Fibroblast of skin of right biceps (primary cell): ENCODE measurements around the gene PFKP.

Experiments
- DNase-seq: peaks from one replicate; pipeline ENCODE4 v3.0.0-alpha.2; 2013

The PFKP gene

GRCh38 chr10:3067118-3067858 lies at the start of gene PFKP:
TSS of gene PFKP (plus strand) at chr10:3067548. CDS start at chr10:3067596, 48 bp downstream.
- DNase-seq: peak; percentile 43

DNA sequence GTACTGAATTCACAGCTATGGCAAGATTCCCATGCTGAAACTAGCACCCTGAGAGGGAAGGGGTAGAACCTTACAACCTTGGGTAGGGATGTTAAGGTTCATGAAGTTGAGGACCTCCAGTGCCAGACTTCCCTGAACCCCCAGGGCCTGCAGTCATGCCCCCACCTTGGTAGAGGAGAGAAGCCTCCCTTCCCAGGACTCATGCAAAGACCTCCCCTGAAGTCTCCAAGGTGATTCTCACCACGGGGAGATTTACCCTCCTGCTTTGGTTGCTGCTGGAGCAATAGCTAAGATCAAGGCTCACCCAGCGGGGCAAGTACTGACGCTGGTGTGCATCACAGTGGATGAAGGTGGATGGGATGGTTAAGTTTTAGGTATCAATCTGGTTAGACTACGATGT lies 49.1 kb upstream of the PFKP start:
- DNase-seq: no peak

- no peak for DNase-seq
These were observed 47.0 kb upstream of the PFKP start for GRCh38 chr10:3020311-3020710.

GRCh38 chr10:3020881-3021280 lies 46.5 kb upstream of the PFKP start:
- no peak for DNase-seq

DNA sequence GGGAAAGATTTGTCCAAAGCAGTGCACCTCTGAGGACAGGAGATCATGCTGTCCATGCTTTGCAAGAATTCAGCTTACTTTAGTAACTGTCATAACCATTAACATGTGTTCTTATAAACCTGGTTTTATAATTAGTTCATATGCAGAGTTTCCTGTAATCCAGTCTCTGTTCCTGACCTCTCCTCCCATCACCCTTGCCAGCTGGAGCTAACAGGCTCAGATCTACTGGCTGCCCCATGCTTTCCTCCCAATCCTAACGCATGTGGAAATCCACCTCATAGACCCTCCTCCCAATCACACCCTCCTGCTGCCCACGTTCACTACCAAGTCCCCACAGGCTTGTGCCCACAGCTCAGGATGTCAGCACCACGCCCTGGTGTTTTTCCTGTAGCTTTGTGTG lies 45.3 kb upstream of the PFKP start:
- DNase-seq: no peak

DNA sequence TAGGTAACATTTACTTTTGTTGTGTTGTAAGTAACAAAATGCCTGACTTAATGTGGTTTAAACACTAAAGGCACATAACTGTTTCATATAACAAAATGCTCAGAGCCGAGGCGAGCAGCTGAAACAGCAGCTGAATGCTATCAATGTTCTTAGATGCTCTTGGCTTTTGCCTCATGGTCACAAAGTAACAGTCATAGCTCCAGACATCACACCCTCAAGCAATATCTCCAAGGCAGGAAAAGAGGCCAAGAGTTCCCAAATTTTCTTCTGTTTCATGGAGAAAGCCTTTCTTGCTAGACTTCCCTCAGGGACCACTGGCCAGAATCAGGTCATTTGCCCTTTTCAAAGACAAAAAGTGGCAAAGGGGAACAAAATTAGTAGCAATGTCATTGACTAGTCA lies 43.5 kb upstream of the PFKP start:
- DNase-seq: no peak

DNA sequence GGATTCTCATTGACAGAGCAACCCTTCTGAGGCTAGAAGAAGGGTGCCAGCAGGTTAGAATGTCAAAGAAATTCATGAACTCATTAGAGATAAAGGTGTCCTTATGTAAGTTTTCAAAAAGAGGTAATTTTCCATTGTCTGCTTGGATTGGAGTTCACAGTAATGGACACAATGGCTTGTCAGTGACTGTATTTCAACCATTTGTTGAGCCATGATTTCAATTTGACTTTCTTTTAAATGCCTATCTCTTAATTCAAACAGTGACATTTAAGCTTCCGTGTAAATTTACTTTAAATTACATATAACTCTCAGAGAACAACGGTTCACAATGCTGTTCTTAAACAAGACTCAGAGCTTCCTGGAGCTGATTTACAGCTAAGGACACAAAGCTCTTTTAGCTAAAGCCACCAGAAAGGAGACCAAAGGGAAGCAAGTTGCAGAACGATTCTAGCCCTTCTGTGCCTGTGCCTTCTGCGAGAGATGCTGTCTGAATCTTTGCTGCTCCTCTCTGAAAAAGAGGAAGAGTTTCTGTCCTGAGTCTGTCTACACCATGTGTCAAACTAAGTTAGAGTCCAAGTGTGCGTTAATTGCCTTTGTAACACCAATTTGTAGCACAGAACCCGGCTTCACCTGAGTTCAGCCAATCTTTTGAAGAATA lies 42.2 kb upstream of the PFKP start:
- no peak for DNase-seq

DNA sequence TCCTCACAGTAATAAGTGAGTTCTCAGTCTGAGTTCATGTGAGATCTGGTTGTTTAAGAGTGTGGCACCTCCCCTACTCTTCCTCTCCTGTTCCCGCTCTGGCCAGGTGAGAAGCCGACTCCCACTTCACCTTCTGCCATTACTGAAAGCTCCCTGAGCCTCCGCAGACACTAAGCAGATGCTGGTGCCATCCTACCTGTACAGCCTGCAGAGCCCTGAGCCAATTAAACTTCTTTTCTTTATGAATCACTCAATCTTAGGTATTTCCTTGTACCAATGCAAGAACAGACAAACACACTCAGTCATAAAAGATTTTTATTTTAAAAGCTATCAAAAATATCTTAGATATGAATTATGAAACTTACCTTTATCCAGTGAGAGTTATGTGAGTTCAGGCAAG lies 39.5 kb upstream of the PFKP start:
- no peak for DNase-seq

DNA sequence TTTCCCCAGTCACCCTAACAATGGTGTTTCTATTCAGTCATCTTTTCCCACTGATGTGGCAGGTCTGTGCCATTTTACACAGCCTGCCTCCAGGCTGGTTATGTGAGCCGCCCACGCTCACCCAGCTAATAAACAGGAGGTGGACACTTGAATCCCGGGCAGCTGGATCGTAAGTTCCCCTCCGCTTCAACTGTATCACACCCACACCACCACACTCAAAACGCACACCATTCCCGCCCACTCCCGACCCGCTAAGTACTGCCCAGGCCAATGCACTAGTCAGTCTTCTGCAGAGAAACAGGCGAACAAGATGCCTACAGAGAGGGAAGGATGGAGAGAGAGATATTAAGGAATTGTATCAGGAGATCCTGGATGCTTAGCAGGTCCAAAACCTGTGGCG lies 38.9 kb upstream of the PFKP start:
- DNase-seq: no peak

GRCh38 chr10:3030765-3031164 lies 36.6 kb upstream of the PFKP start:
- DNase-seq: no peak

GRCh38 chr10:3031490-3031889 lies 35.9 kb upstream of the PFKP start:
- no peak for DNase-seq

DNA sequence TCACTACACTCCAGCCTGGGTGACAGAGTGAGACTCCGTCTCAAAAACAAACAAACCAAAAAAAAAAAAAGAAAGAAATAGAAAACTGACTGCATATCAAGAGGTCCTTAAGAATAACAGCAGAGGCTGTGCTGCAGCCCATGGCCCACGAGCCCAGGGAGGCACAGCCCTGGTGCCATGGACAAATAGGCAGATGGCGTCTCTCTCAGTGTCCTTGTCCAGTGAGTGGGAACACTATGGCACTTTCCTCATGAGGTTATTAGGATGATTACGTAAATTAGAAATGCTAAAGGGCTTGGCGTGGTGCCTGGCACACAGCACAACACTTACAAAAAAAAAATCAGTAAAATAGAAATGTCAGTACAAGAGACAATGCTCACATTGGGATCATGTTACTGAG lies 33.4 kb upstream of the PFKP start:
- DNase-seq: no peak

GRCh38 chr10:3034616-3035015 lies 32.7 kb upstream of the PFKP start:
- no peak for DNase-seq

- DNase-seq: no peak
These were observed 31.0 kb upstream of the PFKP start for GRCh38 chr10:3036155-3037021.

DNA sequence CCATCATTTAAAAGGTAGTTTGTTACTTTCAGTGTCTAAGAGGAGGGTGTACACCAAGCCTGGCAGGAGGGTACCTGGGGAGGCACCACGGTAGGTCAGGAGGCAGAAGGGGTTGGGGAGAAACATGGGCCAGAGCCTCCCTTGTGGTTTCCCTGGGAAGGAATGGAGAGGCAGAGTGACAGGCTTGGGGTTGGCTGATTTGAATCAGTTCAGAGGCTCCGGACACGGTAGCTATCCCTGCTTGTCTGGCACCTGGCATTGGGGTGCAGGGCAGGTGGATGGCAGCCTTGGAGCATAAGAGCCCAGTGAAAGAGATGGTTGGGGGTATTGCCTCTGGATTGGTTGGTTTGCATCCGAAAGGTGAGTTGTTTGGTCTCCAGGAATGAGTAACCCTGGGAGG lies 30.2 kb upstream of the PFKP start:
- DNase-seq: no peak

- no peak for DNase-seq
These were observed 27.3 kb upstream of the PFKP start for GRCh38 chr10:3040069-3040468.

DNA sequence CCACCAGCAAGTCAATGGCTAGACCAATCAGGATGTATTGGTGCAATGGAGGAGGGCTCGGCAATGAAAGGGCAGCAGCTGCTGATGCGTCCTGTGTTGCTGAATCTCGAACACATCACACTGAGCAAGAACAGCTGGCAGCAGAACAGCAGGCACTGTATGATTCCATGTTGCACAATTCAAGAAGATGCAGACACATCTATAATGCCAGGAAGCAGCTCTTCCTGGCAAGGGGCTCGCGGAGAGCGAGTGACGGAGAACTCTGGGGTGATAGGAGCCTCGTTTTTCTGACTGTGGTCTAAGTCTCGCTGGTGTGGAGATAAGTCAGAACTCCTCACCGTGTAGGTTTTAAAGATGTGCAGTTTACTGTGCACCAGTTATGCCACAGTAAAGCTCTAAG lies 24.8 kb upstream of the PFKP start:
- DNase-seq: no peak

GRCh38 chr10:3043512-3044368 lies 23.6 kb upstream of the PFKP start:
- DNase-seq: peak; percentile 79

DNA sequence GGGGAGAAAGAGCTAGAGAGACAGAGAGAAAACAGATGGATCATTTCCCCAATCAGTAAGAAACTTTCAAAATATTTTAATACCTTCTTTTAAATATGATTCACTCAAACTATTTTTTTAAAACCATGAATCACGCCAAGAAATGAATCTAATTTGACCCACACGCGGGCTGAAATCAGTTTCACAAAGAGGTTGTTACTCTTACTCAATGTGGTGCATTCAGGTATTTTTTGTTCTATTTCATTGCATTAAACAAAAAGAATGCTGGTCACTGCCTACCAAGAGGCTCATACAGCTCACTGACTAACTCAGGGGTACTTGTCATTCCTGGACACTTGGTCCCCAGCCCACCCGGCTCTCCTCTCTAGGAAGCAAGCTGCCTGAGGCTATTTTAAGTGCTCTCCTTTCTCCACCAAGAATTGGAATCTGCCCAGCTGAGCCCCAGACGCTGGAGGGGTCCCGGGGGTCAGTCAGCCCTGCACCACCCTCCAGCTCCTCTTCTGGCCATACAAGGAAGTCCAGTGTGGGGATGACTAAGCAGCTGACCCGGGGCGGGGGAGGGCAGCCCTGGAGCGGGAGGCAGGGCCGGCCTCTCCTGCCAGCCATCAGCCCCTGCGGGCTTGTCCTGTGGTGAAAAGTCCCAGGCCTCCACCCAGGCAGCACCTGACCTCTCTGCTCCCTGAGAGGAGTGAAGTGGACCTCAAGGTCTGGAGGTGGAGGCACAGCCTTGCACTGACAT lies 21.7 kb upstream of the PFKP start:
- peak; percentile 84 for DNase-seq

DNA sequence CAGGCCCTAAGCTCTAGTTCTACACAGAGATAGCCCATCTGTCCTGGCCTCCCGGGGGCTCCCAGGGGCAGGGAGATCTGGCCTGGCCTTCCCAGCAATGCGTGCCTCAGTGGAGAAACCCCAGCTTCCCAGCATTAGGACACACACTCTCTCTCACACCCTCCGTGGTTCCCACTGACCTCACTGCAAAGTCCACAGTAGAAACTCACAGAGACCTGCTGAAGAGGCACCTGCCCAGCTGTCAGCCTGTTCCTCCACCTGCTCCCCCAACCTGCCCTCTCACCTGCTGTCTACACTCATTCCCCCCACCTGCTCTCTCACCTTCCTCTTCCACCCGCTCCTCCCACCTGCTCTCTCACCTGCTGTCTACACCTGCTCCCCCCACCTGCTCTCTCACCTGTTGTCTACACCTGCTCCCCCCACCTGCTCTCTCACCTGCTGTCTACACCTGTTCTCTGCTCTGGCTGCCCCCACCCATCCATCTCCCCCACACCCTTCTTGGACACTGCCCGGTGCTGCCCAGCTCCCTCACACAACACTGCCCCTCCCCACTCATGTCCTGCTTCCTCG lies 21.1 kb upstream of the PFKP start:
- DNase-seq: no peak

- DNase-seq: peak; percentile 60
These were observed 20.3 kb upstream of the PFKP start for GRCh38 chr10:3046981-3047547.
